Psoas muscle (tissue), 8 donors: ENCODE results near the gene COL26A1. TPM values are rescaled to one million over a fixed set of nuclear protein-coding genes. Genes with fewer than 3 reads are reported as not detected.

Experiments
- ATAC-seq, 4 donors: fragments of 200-7000 bp; cut with Tn5 transposase; one replicate each; pipeline ENCODE4 v1.9.1; 2020; ENCODE audit warnings: moderate library complexity in 3 of 4, mild to moderate bottlenecking in 2 of 4
- DNase-seq, 2 donors: peaks; one replicate each; pipeline ENCODE4 v3.0.0-alpha.2; 2020
- H3K27ac ChIP-seq: fragments of 200-600 bp; one replicate; pipeline ENCODE4 v1.8.0; 2022
- H3K27me3 ChIP-seq, 3 donors: fragments of 200-600 bp in 1 of 3; one replicate each; pipeline versions ENCODE4 v1.6.1 to v1.8.0; 2013 to 2022; ENCODE audit warnings: low read length in 2 of 3, mild to moderate bottlenecking in 2 of 3, moderate library complexity in 1 of 3; ENCODE audit not compliant: insufficient read depth in 3 of 3
- H3K36me3 ChIP-seq, 2 donors: fragments of 200-600 bp in 1 of 2; one replicate each; pipeline versions ENCODE4 v1.6.1 to v1.8.0; 2013 to 2022; ENCODE audit warnings: low read depth in 1 of 2, mild to moderate bottlenecking in 1 of 2, moderate library complexity in 1 of 2; ENCODE audit not compliant: insufficient read depth in 1 of 2
- H3K4me1 ChIP-seq: fragments of 200-600 bp; one replicate; pipeline ENCODE4 v1.8.0; 2022
- H3K4me3 ChIP-seq: fragments of 200-600 bp; one replicate; pipeline ENCODE4 v1.8.0; 2022; ENCODE audit warnings: mild to moderate bottlenecking
- H3K9me3 ChIP-seq: fragments of 200-600 bp; one replicate; pipeline ENCODE4 v1.8.0; 2022
- WGBS, 3 donors: extraction: QIAGEN DNeasy Blood & Tissue Kit; methylation state at CpG; one replicate each; pipeline versions ENCODE4 v1.1.6 to v1.1.7; 2013; 5-methylcytosine and 5-hydroxymethylcytosine counted together
- intact Hi-C, 2 donors: fragments of 100-400 bp; cut with DNase I; formaldehyde crosslinking; loops; one replicate each; pipeline versions ENCODE4 v1.11.0 to v1.14.2; 2022
- polyA plus RNA-seq, 3 donors: library from polyadenylated mRNA; stranded (reverse); fragments of 200-250 nt; gene quantifications; one replicate each; pipeline ENCODE4 v1.2.3, GENCODE V29; 2013
- total RNA-seq, 4 donors: library from RNA; stranded (reverse); fragmentation: NEBNext Ultra II Directional in 2 of 4; extraction: Animal tissue kit (Norgen Biotek cat#: 25700) in 2 of 4; gene quantifications; one replicate each; pipeline versions ENCODE4 v1.2.1 to v1.2.4, GENCODE V29; 2021 to 2023
- TF ChIP-seq, protein P1 (sequence below): fragments of 200-600 bp; IDR thresholded peaks from one replicate; pipeline ENCODE4 v1.8.0; 2022; ENCODE audit warnings: antibody characterized with exemption
- donor health status: healthy with polysubstance abuse.
- donor health status: DM: no; HTN: no; CAD: no; lungs with moderate emphysema.
- donor health status: Bipolar disorder and iron deficiency.
- donor health status: healthy.
- donor health status: DM: yes; HTN: yes; CAD: no.
- donor health status: DM: no; HTN: no; CAD: no.
- donor health status: DM: no; HTN: no; CAD: no.
- donor health status: DM: yes; HTN: yes; CAD: no.

Gene COL26A1
- total and polyA plus RNA-seq, 7 donors: 0.03 TPM; not detected in 6

DNA sequence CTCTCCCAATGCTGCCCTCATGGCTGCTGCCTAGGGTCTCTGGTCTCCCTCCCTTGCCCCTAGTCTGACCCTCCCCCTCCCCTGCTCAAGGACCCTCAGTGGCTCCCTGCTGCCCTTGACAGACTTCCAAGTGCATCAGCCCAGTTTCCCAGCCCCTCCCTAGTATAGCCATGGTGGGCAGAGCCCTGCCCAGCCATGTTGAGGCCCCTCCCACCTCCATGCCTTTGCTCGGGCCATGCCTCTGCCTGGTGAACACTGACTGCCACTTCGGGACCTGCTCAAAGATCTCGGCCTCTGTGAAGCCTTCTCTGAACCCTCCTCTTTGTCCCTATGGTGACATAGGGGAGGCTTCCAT lies 193.2 kb downstream of the COL26A1 start:
- Histone ChIP-seq H3K36me3 (no peaks in the 10 kb centered on the region), H3K4me3 (no peak overlapping the region), H3K4me1 (no peaks in the 10 kb centered on the region), H3K27me3 (no peaks in the 10 kb centered on the region), H3K9me3 (no peaks in the 10 kb centered on the region), H3K27ac (no peak overlapping the region)
- intact Hi-C loops: no loop called here
- 75 to 81% (median 77%) methylated on average over 3 of the region's 3 CpGs for WGBS, 3 donors
- ATAC-seq: no peak
- DNase-seq: peak in 1 of 2 donors; percentile 11
- TF ChIP-seq, protein P1, sequence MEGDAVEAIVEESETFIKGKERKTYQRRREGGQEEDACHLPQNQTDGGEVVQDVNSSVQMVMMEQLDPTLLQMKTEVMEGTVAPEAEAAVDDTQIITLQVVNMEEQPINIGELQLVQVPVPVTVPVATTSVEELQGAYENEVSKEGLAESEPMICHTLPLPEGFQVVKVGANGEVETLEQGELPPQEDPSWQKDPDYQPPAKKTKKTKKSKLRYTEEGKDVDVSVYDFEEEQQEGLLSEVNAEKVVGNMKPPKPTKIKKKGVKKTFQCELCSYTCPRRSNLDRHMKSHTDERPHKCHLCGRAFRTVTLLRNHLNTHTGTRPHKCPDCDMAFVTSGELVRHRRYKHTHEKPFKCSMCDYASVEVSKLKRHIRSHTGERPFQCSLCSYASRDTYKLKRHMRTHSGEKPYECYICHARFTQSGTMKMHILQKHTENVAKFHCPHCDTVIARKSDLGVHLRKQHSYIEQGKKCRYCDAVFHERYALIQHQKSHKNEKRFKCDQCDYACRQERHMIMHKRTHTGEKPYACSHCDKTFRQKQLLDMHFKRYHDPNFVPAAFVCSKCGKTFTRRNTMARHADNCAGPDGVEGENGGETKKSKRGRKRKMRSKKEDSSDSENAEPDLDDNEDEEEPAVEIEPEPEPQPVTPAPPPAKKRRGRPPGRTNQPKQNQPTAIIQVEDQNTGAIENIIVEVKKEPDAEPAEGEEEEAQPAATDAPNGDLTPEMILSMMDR: no peak

DNA sequence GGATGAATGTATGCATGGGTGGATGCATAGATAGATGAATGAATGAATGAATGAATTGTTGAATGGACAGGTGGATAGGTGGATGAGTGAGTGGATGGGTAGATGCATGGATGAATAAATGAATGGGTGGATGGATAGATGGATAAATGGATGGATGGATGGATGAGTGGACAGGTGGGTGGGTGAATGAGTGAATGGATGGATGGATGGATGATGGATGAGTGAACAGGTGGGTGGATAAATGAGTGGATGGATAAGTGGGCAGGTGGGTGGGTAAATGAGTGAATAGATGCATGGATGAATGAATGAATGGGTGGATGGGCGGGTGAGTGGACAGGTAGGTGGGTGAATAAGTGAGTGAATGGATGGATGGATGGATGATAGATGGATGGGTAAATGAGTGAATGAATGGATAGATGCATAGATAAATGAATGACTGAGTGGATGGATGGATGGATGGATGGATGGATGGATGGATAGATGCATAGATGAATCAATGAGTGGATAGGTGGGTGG lies 193.8 kb downstream of the COL26A1 start:
- Histone ChIP-seq H3K9me3 (no peaks in the 10 kb centered on the region), H3K4me1 (no peaks in the 10 kb centered on the region), H3K4me3 (no peak overlapping the region), H3K27me3 (no peaks in the 10 kb centered on the region), H3K27ac (no peak overlapping the region), H3K36me3 (no peaks in the 10 kb centered on the region)
- DNase-seq (no peak), ATAC-seq (no peak)
- intact Hi-C loops: no loop called here
- TF ChIP-seq, protein P1: no peak
- 90 to 95% (median 90%) methylated on average over 1 of the region's 1 CpG for WGBS, 3 donors

DNA sequence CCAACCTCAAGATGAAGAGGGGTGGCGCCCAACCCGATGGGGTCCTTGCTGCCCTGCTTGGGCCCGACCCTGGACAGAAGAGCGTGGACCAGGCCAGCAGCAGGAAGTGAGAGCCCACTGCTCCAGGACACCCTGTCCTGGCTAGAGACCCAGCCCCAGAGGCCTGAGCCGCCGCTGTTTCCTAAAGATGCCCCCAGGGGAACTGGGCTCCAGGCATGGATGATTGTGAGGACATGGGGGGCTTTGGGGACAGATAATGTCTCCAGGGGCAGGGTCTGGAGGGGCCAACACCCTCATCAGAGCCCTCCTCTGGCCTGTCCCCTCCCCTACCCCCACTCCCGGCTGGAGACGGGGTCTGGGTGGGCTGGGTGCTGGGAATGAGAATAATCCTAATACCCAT lies 194.7 kb downstream of the COL26A1 start:
- Histone ChIP-seq H3K27ac (no peak overlapping the region), H3K36me3 (no peaks in the 10 kb centered on the region), H3K4me1 (no peaks in the 10 kb centered on the region), H3K4me3 (no peak overlapping the region), H3K27me3 (no peaks in the 10 kb centered on the region), H3K9me3 (no peaks in the 10 kb centered on the region)
- DNase-seq (peak; percentile 9 to 35), ATAC-seq (no peak)
- TF ChIP-seq, protein P1: no peak
- intact Hi-C loops: no loop called here
- WGBS, 3 donors: 74 to 82% (median 76%) methylated on average over 8 of the region's 8 CpGs

DNA sequence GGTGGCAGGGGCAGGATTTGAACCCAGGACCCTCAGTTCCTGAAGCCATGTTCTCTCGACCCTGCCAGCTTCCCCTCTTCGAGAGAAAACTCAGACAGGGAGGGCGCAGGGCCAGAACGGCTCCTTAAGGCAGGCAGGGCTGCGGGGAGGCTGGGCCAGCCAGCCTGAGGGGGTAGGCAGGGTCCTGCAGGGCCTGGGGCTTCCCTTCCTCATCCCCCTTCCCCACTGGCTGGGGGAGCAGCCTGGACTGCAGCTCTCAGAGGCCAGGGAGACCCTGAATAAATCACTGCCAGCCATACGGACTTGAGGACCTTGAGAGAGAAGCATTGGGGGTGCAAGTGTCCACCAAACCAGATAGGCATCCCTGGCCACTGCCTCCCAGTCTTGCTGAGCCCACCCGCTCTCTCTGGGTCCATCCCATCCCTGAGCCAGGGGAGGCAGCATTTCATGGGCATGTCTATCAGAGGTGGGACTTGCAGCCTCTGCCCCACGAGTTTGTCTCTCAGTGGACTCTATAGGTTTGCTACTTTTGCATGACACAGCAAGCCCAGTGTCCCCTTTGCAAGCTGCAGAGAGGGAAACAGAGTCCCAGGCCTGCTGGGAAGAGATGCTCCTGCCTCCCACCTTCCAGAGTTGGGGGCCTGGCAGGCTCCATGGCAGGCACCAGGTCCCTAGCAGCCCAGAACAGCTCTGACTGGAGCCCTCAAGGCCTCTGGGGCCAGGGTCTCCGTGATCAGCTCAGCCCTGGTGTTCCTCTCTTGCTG lies 195.5 kb downstream of the COL26A1 start:
- H3K27ac ChIP-seq: no peak overlapping the region
- H3K27me3 ChIP-seq: no peaks in the 10 kb centered on the region
- 72 to 77% (median 75%) methylated on average over 9 of the region's 9 CpGs for WGBS, 3 donors
- H3K4me3 ChIP-seq: no peak overlapping the region
- DNase-seq (peak; percentile 7 to 27), ATAC-seq (no peak)
- intact Hi-C loops: no loop called here
- H3K36me3 ChIP-seq: no peaks in the 10 kb centered on the region
- no peaks in the 10 kb centered on the region for H3K4me1 ChIP-seq
- H3K9me3 ChIP-seq: no peaks in the 10 kb centered on the region
- TF ChIP-seq, protein P1: no peak
